Measurements from ENCODE around the gene COL23A1.

COL23A1 gene

GRCh38 chr5:178265746-178266145, 324.4 kb downstream of the COL23A1 start:
- no peaks in the 10 kb centered on the region for H3K4me1 ChIP-seq (ENCODE audit: control insufficient read depth, insufficient read depth, low read length)
- ChIA-PET CTCF (interaction anchor here (1.4 kb wide), 1 partner anchor 14 kb away, joined by 4 read pairs; no protein-coding TSS in a partner anchor), POLR2A (no interaction called here)
- no peak for TF ChIP-seq ZNF768 (tag by site-specific recombination; IDR thresholded peaks at IDR 0.05)
- TF ChIP-seq ZNF426 (tag by site-specific recombination; IDR thresholded peaks at IDR 0.05), result no peak
- no peak for TF ChIP-seq ZNF830 (tag by site-specific recombination; IDR thresholded peaks at IDR 0.05; ENCODE audit: low read depth)
- TF ChIP-seq ZNF18 (tag by site-specific recombination; IDR thresholded peaks at IDR 0.05), result no peak
- TF ChIP-seq SALL2 (tag by site-specific recombination; IDR thresholded peaks at IDR 0.05; ENCODE audit: borderline replicate concordance), result no peak
- TF ChIP-seq ZBTB21 (tag by site-specific recombination; IDR thresholded peaks at IDR 0.05), result no peak
- TF ChIP-seq FEZF1 (tag by site-specific recombination; IDR thresholded peaks at IDR 0.05), result no peak
- TF ChIP-seq ZIC2 (tag by site-specific recombination; IDR thresholded peaks at IDR 0.05), result no peak
- TF ChIP-seq ZNF701 (tag by site-specific recombination; IDR thresholded peaks at IDR 0.05), result no peak
- TF ChIP-seq ZNF639 (tag by site-specific recombination; IDR thresholded peaks at IDR 0.05), result no peak
- H3K36me3 ChIP-seq (ENCODE audit: control insufficient read depth in 2 of 2, insufficient read depth in 1 of 2, low read length in 2 of 2), result no peaks in the 10 kb centered on the region
- H3K4me3 ChIP-seq (ENCODE audit: low read depth, low read length), result no peak overlapping the region
- no peaks in the 10 kb centered on the region for H3K9me3 ChIP-seq (ENCODE audit: control insufficient read depth, insufficient read depth, low read depth, low read length)
- H3K27ac ChIP-seq (ENCODE audit: extremely low read depth, low read depth, low read length), result no peak overlapping the region

GRCh38 chr5:178264044-178264443, 326.1 kb downstream of the COL23A1 start:
- no peak overlapping the region for H3K27ac ChIP-seq (ENCODE audit: extremely low read depth, low read depth, low read length)
- H3K36me3 ChIP-seq (ENCODE audit: control insufficient read depth in 2 of 2, insufficient read depth in 1 of 2, low read length in 2 of 2), result no peaks in the 10 kb centered on the region
- no peak for TF ChIP-seq ZNF138 (tag by site-specific recombination; IDR thresholded peaks at IDR 0.05; ENCODE audit: borderline replicate concordance)
- TF ChIP-seq HOXA7 (CRISPR knock-in tag; IDR thresholded peaks at IDR 0.05; ENCODE audit: borderline replicate concordance), result no peak
- peak; percentile 98 for TF ChIP-seq ZNF529 (tag by site-specific recombination; IDR thresholded peaks at IDR 0.05; ENCODE audit: insufficient replicate concordance)
- TF ChIP-seq CTCF (tag by site-specific recombination; IDR thresholded peaks at IDR 0.05), result no peak
- TF ChIP-seq ZNF558 (tag by site-specific recombination; IDR thresholded peaks at IDR 0.05), result no peak
- ChIA-PET POLR2A (no interaction called here), CTCF (interaction anchor here (0.8 kb wide), 1 partner anchor 29 kb away, joined by 4 read pairs; no protein-coding TSS in a partner anchor)
- no peak overlapping the region for H3K4me3 ChIP-seq (ENCODE audit: low read depth, low read length)
- H3K4me1 ChIP-seq (ENCODE audit: control insufficient read depth, insufficient read depth, low read length), result no peaks in the 10 kb centered on the region
- H3K9me3 ChIP-seq (ENCODE audit: control insufficient read depth, insufficient read depth, low read depth, low read length), result no peaks in the 10 kb centered on the region

GRCh38 chr5:178261666-178262600, 328.3 kb downstream of the COL23A1 start:
- H3K27ac ChIP-seq (ENCODE audit: extremely low read depth, low read depth, low read length), result no peak overlapping the region
- H3K36me3 ChIP-seq (ENCODE audit: control insufficient read depth in 2 of 2, insufficient read depth in 1 of 2, low read length in 2 of 2), result no peaks in the 10 kb centered on the region
- ChIA-PET CTCF (interaction anchor here (0.7 kb wide), 1 partner anchor 7 kb away, joined by 4 read pairs; no protein-coding TSS in a partner anchor), POLR2A (interaction anchor here (0.6 kb wide), 1 partner anchor 9 kb away, joined by 3 read pairs; no protein-coding TSS in a partner anchor)
- no peak overlapping the region for H3K4me3 ChIP-seq (ENCODE audit: low read depth, low read length)
- no peaks in the 10 kb centered on the region for H3K4me1 ChIP-seq (ENCODE audit: control insufficient read depth, insufficient read depth, low read length)
- no peaks in the 10 kb centered on the region for H3K9me3 ChIP-seq (ENCODE audit: control insufficient read depth, insufficient read depth, low read depth, low read length)
- TF ChIP-seq ZBTB49 (tag by site-specific recombination; IDR thresholded peaks at IDR 0.05; ENCODE audit: low read depth) (no peak), ZNF214 (tag by site-specific recombination; IDR thresholded peaks at IDR 0.05; ENCODE audit: borderline replicate concordance) (no peak), INSM2 (tag by site-specific recombination; IDR thresholded peaks at IDR 0.05) (no peak), ZSCAN23 (tag by site-specific recombination; IDR thresholded peaks at IDR 0.05) (no peak), ZNF133 (tag by site-specific recombination; IDR thresholded peaks at IDR 0.05) (no peak), ZNF354C (tag by site-specific recombination; IDR thresholded peaks at IDR 0.05; ENCODE audit: borderline replicate concordance, low read depth) (no peak)

Measured in HEK293 (cell line).